ENCODE data around the gene WWP2. TPM values are rescaled to one million over a fixed set of nuclear protein-coding genes. Genes with fewer than 3 reads are reported as not detected.
A peak's percentile ranks its signal among the peaks of the same experiment; 100 is the strongest.
"Not testable (repeated sequence)": the region's sequence is repeated elsewhere in the genome, so short reads cannot be mapped to it uniquely, and the experiment has no call there.

The WWP2 gene
- total and polyA plus RNA-seq, 4 donors: 24.3 to 39.0 (median 31.4) TPM

GRCh38 chr16:69725480-69726312, 36.4 kb upstream of the WWP2 start:
- peaks cover 24% of the 10 kb centered on the region for H3K4me1 ChIP-seq (ENCODE audit: control insufficient read depth, insufficient read depth, low read length)
- H3K36me3 ChIP-seq (ENCODE audit: control insufficient read depth, insufficient read depth, low read length): no peaks in the 10 kb centered on the region
- H3K27me3 ChIP-seq (ENCODE audit: control insufficient read depth, insufficient read depth, low read length): no peaks in the 10 kb centered on the region
- H3K4me3 ChIP-seq (ENCODE audit: low read depth, low read length): peak overlapping the region; percentile 72
- no peak for DNase-seq (ENCODE audit: low read depth in 4 of 6, low spot score in 6 of 6)
- H3K27ac ChIP-seq (ENCODE audit: low read depth, low read length): peak overlapping the region; percentile 57
- WGBS (ENCODE audit: insufficient coverage): 77% methylated on average over 23 of the region's 32 CpGs
- H3K9me3 ChIP-seq (ENCODE audit: control insufficient read depth, insufficient read depth, low read length): no peaks in the 10 kb centered on the region

DNA sequence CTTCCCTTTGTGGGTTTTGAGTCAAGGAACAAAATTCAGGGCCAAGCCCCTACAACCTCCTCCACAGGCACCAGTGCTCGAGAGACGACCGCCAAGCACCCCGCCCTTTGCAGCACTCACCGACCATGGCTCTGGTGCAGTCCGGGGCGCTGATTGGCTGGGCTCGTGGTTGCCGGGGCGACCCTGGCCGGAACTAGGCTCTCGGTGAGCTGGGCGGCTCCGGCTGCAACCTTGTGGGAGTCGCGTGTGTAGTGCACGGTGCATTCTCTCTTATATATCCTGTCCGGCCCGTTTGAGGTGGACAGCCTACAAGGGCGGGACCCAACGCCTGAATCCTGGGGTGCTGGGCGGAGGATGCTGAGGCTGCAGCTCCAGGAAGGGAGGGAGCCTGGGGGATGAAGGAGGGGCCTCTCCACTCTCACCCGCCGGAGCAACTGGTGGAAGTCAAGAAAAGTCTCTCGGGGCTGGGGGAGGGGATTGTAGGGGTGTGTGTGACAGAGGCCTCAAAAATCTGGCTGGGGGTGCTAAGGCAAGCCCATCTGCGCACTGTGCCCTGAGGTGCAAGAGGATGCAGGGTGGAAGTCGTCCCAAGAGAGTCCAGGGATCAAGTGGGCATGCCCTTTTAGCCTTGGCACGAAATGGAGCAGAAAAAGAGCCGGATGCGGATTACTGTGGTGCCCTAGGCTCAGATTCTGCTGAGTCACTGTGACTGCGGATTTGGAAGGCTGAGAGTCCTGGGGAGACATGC, 35.6 kb upstream of the WWP2 start, which contains the start of gene NQO1:
Gene NQO1 (minus strand): TSS at position 248 of the 748 bp plus-strand sequence. CDS start 121 bp downstream, at position 127.
- H3K4me3 ChIP-seq (ENCODE audit: low read depth, low read length): peak within 1 kb of the TSS; percentile 72
- H3K9me3 ChIP-seq (ENCODE audit: control insufficient read depth, insufficient read depth, low read length): no peaks in the 10 kb centered on the region
- peak within 1 kb of the TSS; percentile 57 for H3K27ac ChIP-seq (ENCODE audit: low read depth, low read length)
- H3K27me3 ChIP-seq (ENCODE audit: control insufficient read depth, insufficient read depth, low read length): no peaks in the 10 kb centered on the region
- WGBS (ENCODE audit: insufficient coverage): under 1% methylated on average over 25 of the region's 31 CpGs
- peaks cover 24% of the 10 kb centered on the region for H3K4me1 ChIP-seq (ENCODE audit: control insufficient read depth, insufficient read depth, low read length)
- DNase-seq (ENCODE audit: low read depth in 4 of 6, low spot score in 6 of 6): peak; percentile 69 to 96 (median 73)
- no peaks in the 10 kb centered on the region for H3K36me3 ChIP-seq (ENCODE audit: control insufficient read depth, insufficient read depth, low read length)

DNA sequence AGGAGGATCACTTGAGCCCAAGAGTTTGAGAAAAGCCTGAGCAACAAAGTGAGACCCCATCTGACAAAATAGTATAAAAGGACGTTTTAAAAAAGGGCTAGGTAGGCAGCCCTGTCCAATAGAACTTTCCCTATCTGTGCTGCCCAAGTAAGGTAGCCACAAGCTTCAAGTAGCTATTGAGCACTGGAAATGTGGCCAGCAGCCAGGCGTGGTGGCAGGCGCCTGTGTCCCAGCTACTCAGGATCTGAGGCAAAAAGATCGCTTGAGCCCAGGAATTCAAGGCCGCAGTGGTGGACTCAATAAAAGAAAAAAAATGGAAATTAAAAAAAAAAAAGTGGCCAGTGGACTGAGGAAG, 34.2 kb upstream of the WWP2 start:
- H3K36me3 ChIP-seq (ENCODE audit: control insufficient read depth, insufficient read depth, low read length): peaks cover 2% of the 10 kb centered on the region
- WGBS (ENCODE audit: insufficient coverage): 82% methylated on average over 5 of the region's 5 CpGs
- no peaks in the 10 kb centered on the region for H3K9me3 ChIP-seq (ENCODE audit: control insufficient read depth, insufficient read depth, low read length)
- peaks cover 24% of the 10 kb centered on the region for H3K4me1 ChIP-seq (ENCODE audit: control insufficient read depth, insufficient read depth, low read length)
- peak in 1 of 6 donors; percentile 40 for DNase-seq (ENCODE audit: low read depth in 4 of 6, low spot score in 6 of 6)
- no peaks in the 10 kb centered on the region for H3K27me3 ChIP-seq (ENCODE audit: control insufficient read depth, insufficient read depth, low read length)
- H3K4me3 ChIP-seq (ENCODE audit: low read depth, low read length): no peak overlapping the region
- no peak overlapping the region for H3K27ac ChIP-seq (ENCODE audit: low read depth, low read length)

DNA sequence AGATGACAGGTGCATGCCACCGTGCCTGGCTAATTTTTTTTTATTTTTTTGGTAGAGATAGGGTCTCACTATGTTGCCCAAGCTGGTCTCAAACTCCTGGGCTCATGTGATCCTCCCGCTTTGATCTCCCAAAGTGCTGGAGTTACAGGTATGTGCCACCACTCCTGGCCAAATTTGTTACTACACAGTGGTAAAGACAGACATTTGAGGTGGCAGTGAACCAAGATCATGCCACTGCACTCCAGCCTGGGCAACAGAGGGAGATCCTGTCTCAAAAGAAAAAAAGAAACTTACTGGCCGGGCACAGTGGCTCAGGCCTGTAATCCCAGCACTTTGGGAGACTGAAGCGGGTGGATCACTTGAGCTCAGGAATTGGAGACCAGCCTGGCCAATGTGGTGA, 33.1 kb upstream of the WWP2 start:
- not testable (repeated sequence) for DNase-seq (ENCODE audit: low read depth in 4 of 6, low spot score in 6 of 6); H3K27me3 ChIP-seq (ENCODE audit: control insufficient read depth, insufficient read depth, low read length); H3K36me3 ChIP-seq (ENCODE audit: control insufficient read depth, insufficient read depth, low read length); H3K27ac ChIP-seq (ENCODE audit: low read depth, low read length); H3K4me3 ChIP-seq (ENCODE audit: low read depth, low read length); H3K9me3 ChIP-seq (ENCODE audit: control insufficient read depth, insufficient read depth, low read length)
- peaks cover 24% of the 10 kb centered on the region for H3K4me1 ChIP-seq (ENCODE audit: control insufficient read depth, insufficient read depth, low read length)
- WGBS (ENCODE audit: insufficient coverage): 95% methylated on average over 3 of the region's 4 CpGs

DNA sequence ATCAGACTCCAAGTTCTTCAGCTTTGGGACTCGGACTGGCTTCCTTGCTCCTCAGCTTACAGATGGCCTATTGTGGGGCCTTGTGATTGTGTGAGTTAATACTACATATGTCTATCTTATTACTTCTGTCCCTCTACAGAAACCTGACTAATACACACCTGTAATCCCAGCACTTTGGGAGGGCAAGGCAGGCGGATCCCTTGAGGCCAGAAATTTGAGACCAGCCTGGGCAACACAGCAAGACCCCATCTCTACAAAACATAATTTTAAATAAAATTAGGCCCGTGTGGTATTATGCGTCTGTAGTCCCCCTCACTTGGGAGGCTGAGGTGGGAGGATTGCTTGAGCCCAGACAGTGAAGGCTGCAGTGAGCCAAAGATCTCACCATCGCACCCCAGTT, 30.9 kb upstream of the WWP2 start:
- WGBS (ENCODE audit: insufficient coverage): 100% methylated on average over 2 of the region's 5 CpGs
- H3K27me3 ChIP-seq (ENCODE audit: control insufficient read depth, insufficient read depth, low read length); H3K4me3 ChIP-seq (ENCODE audit: low read depth, low read length); H3K9me3 ChIP-seq (ENCODE audit: control insufficient read depth, insufficient read depth, low read length); DNase-seq (ENCODE audit: low read depth in 4 of 6, low spot score in 6 of 6); H3K36me3 ChIP-seq (ENCODE audit: control insufficient read depth, insufficient read depth, low read length); H3K27ac ChIP-seq (ENCODE audit: low read depth, low read length): not testable (repeated sequence)
- peaks cover 11% of the 10 kb centered on the region for H3K4me1 ChIP-seq (ENCODE audit: control insufficient read depth, insufficient read depth, low read length)

- no peak overlapping the region for H3K4me3 ChIP-seq (ENCODE audit: low read depth, low read length)
- no peak overlapping the region for H3K27ac ChIP-seq (ENCODE audit: low read depth, low read length)
- H3K4me1 ChIP-seq (ENCODE audit: control insufficient read depth, insufficient read depth, low read length): peaks cover 3% of the 10 kb centered on the region
- WGBS (ENCODE audit: insufficient coverage): 94% methylated on average over 3 of the region's 6 CpGs
- DNase-seq (ENCODE audit: low read depth in 4 of 6, low spot score in 6 of 6): no peak
- peaks cover 2% of the 10 kb centered on the region for H3K36me3 ChIP-seq (ENCODE audit: control insufficient read depth, insufficient read depth, low read length)
- no peaks in the 10 kb centered on the region for H3K9me3 ChIP-seq (ENCODE audit: control insufficient read depth, insufficient read depth, low read length)
- no peaks in the 10 kb centered on the region for H3K27me3 ChIP-seq (ENCODE audit: control insufficient read depth, insufficient read depth, low read length)
These were observed 30.0 kb upstream of the WWP2 start for GRCh38 chr16:69732101-69732500.

DNA sequence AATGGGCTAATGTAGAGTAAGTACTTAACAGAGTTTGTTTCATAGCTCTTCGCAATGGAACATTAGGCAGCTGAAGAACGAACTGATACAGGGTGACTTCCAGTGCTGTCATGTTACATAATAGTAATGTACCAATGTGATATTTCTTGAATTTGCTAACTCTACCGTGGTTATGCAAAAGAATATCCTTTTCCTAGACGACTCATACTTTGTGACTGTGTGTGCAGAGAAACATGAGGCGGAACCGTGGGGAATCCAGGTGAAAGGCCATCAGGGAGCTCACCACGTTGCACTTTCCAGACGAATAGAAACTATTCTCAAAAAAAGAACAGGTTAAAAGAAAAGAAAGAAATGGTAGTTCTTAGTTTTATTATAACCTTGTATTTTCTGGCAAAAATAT, 20.6 kb upstream of the WWP2 start:
- no peaks in the 10 kb centered on the region for H3K4me1 ChIP-seq (ENCODE audit: control insufficient read depth, insufficient read depth, low read length)
- peaks cover 71% of the 10 kb centered on the region for H3K36me3 ChIP-seq (ENCODE audit: control insufficient read depth, insufficient read depth, low read length)
- H3K4me3 ChIP-seq (ENCODE audit: low read depth, low read length): no peak overlapping the region
- no peaks in the 10 kb centered on the region for H3K27me3 ChIP-seq (ENCODE audit: control insufficient read depth, insufficient read depth, low read length)
- DNase-seq (ENCODE audit: low read depth in 4 of 6, low spot score in 6 of 6): no peak
- H3K9me3 ChIP-seq (ENCODE audit: control insufficient read depth, insufficient read depth, low read length): no peaks in the 10 kb centered on the region
- H3K27ac ChIP-seq (ENCODE audit: low read depth, low read length): no peak overlapping the region
- WGBS (ENCODE audit: insufficient coverage): 100% methylated on average over 4 of the region's 8 CpGs

DNA sequence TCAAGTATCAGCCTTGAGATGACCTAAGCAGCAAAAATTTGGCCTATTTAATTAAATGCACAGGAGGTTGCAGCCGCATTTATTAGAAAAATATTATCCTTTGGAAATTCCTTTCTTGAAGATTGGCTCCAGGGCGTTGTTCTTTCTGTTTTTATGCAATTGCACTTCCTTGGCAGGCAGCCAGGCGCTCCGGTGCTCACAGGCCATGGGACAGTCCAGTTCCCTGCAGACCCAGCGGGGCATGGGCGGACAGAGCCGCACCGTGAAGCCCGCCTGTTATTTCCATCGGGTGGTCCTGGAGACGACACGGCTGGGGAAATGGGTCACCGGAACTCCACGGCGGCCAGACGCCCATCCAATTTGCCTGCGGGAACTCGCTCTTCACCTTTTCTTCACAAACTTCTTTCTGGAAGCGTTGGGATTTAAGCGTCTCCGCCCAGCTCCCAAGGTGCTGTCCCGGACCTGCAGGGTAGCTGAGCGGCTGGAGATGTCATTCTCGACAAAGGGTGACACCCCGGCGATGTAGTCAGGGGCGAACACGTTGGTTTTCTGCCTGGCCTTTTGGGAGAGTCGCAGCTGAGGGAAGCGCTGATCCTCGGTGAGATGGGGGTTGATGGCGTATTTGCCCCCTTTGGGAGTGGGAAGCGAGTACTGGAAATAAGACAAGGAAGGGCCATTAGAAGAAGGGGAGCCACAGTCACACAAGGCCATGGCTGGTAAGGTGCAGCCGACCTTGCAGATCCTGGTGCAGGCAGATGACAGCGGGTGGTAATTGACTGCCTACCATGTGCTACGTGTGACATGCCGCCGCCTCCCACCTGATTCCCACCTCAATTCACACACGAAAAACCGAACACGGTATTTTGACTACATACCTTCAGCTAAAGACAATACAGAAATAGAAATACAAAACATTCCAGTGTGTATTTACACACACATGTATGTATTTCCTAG, 19.9 kb upstream of the WWP2 start:
- DNase-seq (ENCODE audit: low read depth in 4 of 6, low spot score in 6 of 6): peak in 2 of 6 donors; percentile 9 to 55
- Histone ChIP-seq H3K27ac (ENCODE audit: low read depth, low read length) (no peak overlapping the region), H3K4me3 (ENCODE audit: low read depth, low read length) (no peak overlapping the region), H3K27me3 (ENCODE audit: control insufficient read depth, insufficient read depth, low read length) (no peaks in the 10 kb centered on the region), H3K9me3 (ENCODE audit: control insufficient read depth, insufficient read depth, low read length) (no peaks in the 10 kb centered on the region), H3K36me3 (ENCODE audit: control insufficient read depth, insufficient read depth, low read length) (peaks cover 78% of the 10 kb centered on the region), H3K4me1 (ENCODE audit: control insufficient read depth, insufficient read depth, low read length) (no peaks in the 10 kb centered on the region)
- WGBS (ENCODE audit: insufficient coverage): 75% methylated on average over 28 of the region's 41 CpGs
